OCI-LY3 (cell line): Measurements from ENCODE around the gene LIPE.

ENCODE experiments used
- H2AFZ ChIP-seq: fragments of 200-600, 300-600 bp; shearing (Covaris generic); 2 replicates; pipeline ENCODE4 v1.6.0; 2014; ENCODE audit warnings: antibody characterized with exemption, low read depth, low read length
- H3K27ac ChIP-seq: fragments of 200-600, 300-600 bp; sonication (generic); 2 replicates; pipeline ENCODE4 v1.5.1; 2014; ENCODE audit warnings: mild to moderate bottlenecking, low read length, moderate library complexity, mixed read lengths
- H3K27me3 ChIP-seq: fragments of 200-600, 300-600 bp; sonication (generic); 2 replicates; pipeline ENCODE4 v1.6.1; 2014; ENCODE audit warnings: low read depth, low read length, mixed read lengths
- H3K36me3 ChIP-seq: fragments of 200-600, 300-600 bp; sonication (generic); replicated peaks from 2 replicates; pipeline ENCODE3; 2014; ENCODE audit warnings: low read depth, low read length, mixed read lengths
- H3K4me1 ChIP-seq: fragments of 300-600, 200-600 bp; sonication (generic); 2 replicates; pipeline ENCODE4 v1.6.1; 2014; ENCODE audit warnings: low read length, mixed read lengths
- H3K4me2 ChIP-seq: fragments of 200-600, 300-600 bp; sonication (generic); 2 replicates; pipeline ENCODE4 v1.6.1; 2014; ENCODE audit warnings: low read length, mixed read lengths
- H3K4me3 ChIP-seq: fragments of 300-600, 200-600 bp; sonication (generic); 2 replicates; pipeline ENCODE4 v1.5.1; 2014; ENCODE audit warnings: antibody characterized with exemption, mild to moderate bottlenecking, low read length, moderate library complexity
- H3K79me2 ChIP-seq: fragments of 300-600, 200-600 bp; shearing (Covaris generic); 2 replicates; pipeline ENCODE4 v1.6.1; 2014; ENCODE audit warnings: mild to moderate bottlenecking, low read length, mixed read lengths
- H3K9ac ChIP-seq: fragments of 300-600, 200-600 bp; shearing (Covaris generic); 2 replicates; pipeline ENCODE4 v1.6.0; 2014; ENCODE audit warnings: mild to moderate bottlenecking, low read length, moderate library complexity
- H3K9me3 ChIP-seq: fragments of 200-600, 300-600 bp; shearing (Covaris generic); 2 replicates; pipeline ENCODE4 v1.6.1; 2014; ENCODE audit warnings: low read length, mixed read lengths; ENCODE audit not compliant: insufficient read depth
- H4K20me1 ChIP-seq: fragments of 200-600, 300-600 bp; sonication (generic); 2 replicates; pipeline ENCODE4 v1.6.1; 2016; ENCODE audit warnings: low read length, mixed read lengths; ENCODE audit not compliant: insufficient read depth
- CTCF ChIP-seq: fragments of 200-600, 300-600 bp; sonication (generic); IDR thresholded peaks from 2 replicates; pipeline ENCODE4 v1.5.1; 2014; ENCODE audit warnings: antibody characterized with exemption, low read length, low read depth
- EZH2phosphoT487 ChIP-seq: fragments of 200-600 bp; shearing (Covaris generic); IDR thresholded peaks from 2 replicates; pipeline ENCODE4 v1.6.1; 2018; ENCODE audit warnings: antibody characterized with exemption, mixed run types, low read depth

Gene LIPE

GRCh38 chr19:42410371-42410770, 16.8 kb downstream of the LIPE start:
- TF ChIP-seq CTCF, result no peak
- no peak for TF ChIP-seq EZH2phosphoT487
- H3K9me3 ChIP-seq, result no peaks in the 10 kb centered on the region
- H3K4me3 ChIP-seq, result no peak overlapping the region
- H3K27ac ChIP-seq, result no peak overlapping the region
- no peak overlapping the region for H3K9ac ChIP-seq
- H4K20me1 ChIP-seq, result peaks cover 9% of the 10 kb centered on the region
- no peak overlapping the region for H2AFZ ChIP-seq
- H3K4me1 ChIP-seq, result no peaks in the 10 kb centered on the region
- no peaks in the 10 kb centered on the region for H3K79me2 ChIP-seq
- no peak overlapping the region for H3K4me2 ChIP-seq
- peaks cover 4% of the 10 kb centered on the region for H3K36me3 ChIP-seq
- H3K27me3 ChIP-seq, result no peaks in the 10 kb centered on the region

- Histone ChIP-seq H4K20me1 (peaks cover 9% of the 10 kb centered on the region), H3K79me2 (no peaks in the 10 kb centered on the region), H3K36me3 (peaks cover 11% of the 10 kb centered on the region), H3K4me1 (no peaks in the 10 kb centered on the region), H3K4me2 (no peak overlapping the region), H3K9ac (no peak overlapping the region), H2AFZ (no peak overlapping the region), H3K27ac (no peak overlapping the region), H3K27me3 (no peaks in the 10 kb centered on the region), H3K4me3 (no peak overlapping the region), H3K9me3 (no peaks in the 10 kb centered on the region)
- TF ChIP-seq EZH2phosphoT487 (no peak), CTCF (no peak)
Measured at GRCh38 chr19:42409477-42409876, 17.7 kb downstream of the LIPE start.

GRCh38 chr19:42407816-42408175, 19.4 kb downstream of the LIPE start:
- no peaks in the 10 kb centered on the region for H3K27me3 ChIP-seq
- no peak overlapping the region for H3K9ac ChIP-seq
- H3K36me3 ChIP-seq, result peaks cover 14% of the 10 kb centered on the region
- H3K4me1 ChIP-seq, result no peaks in the 10 kb centered on the region
- H2AFZ ChIP-seq, result no peak overlapping the region
- H3K4me3 ChIP-seq, result no peak overlapping the region
- no peak overlapping the region for H3K27ac ChIP-seq
- no peaks in the 10 kb centered on the region for H3K9me3 ChIP-seq
- H4K20me1 ChIP-seq, result peaks cover 9% of the 10 kb centered on the region
- no peak for TF ChIP-seq CTCF
- H3K4me2 ChIP-seq, result no peak overlapping the region
- H3K79me2 ChIP-seq, result no peaks in the 10 kb centered on the region

GRCh38 chr19:42407085-42407815, 19.9 kb downstream of the LIPE start:
- no peaks in the 10 kb centered on the region for H3K9me3 ChIP-seq
- H3K4me2 ChIP-seq, result no peak overlapping the region
- H3K9ac ChIP-seq, result no peak overlapping the region
- H3K79me2 ChIP-seq, result no peaks in the 10 kb centered on the region
- H4K20me1 ChIP-seq, result peaks cover 9% of the 10 kb centered on the region
- H2AFZ ChIP-seq, result no peak overlapping the region
- no peaks in the 10 kb centered on the region for H3K4me1 ChIP-seq
- H3K4me3 ChIP-seq, result no peak overlapping the region
- H3K27ac ChIP-seq, result no peak overlapping the region
- no peaks in the 10 kb centered on the region for H3K27me3 ChIP-seq
- peaks cover 16% of the 10 kb centered on the region for H3K36me3 ChIP-seq
- TF ChIP-seq CTCF (no peak), EZH2phosphoT487 (no peak)
